ENCODE data around the gene PORCN.
"Not testable (repeated sequence)": the region's sequence is repeated elsewhere in the genome, so short reads cannot be mapped to it uniquely, and the experiment has no call there.

PORCN gene

DNA sequence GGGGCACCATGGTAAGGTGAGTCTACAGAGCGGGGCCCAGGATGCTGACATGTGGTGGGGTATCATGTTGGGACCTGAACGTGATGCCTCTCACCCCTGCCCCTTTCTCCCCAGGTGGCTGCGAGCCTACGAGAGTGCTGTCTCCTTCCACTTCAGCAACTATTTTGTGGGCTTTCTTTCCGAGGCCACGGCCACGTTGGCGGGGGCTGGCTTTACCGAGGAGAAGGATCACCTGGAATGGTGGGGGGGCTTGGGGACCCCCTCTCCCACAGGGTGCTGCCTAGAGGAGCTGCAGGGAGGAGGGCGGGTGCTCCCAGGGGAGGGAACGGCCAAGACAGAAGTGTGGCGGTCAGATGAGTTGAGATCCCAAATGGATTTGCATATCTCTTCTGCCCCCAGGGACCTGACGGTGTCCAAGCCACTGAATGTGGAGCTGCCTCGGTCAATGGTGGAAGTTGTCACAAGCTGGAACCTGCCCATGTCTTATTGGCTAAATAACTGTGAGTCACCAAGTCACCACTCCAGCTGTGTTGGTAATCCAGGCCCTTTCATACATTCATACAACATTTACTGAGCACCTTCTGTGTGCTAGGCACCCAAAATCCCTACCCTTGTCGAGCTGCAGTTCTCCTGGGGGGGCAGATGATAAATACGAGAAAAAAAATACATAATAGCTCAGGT lies 5.5 kb downstream of the PORCN start:
- DNase-seq, result no peak

DNA sequence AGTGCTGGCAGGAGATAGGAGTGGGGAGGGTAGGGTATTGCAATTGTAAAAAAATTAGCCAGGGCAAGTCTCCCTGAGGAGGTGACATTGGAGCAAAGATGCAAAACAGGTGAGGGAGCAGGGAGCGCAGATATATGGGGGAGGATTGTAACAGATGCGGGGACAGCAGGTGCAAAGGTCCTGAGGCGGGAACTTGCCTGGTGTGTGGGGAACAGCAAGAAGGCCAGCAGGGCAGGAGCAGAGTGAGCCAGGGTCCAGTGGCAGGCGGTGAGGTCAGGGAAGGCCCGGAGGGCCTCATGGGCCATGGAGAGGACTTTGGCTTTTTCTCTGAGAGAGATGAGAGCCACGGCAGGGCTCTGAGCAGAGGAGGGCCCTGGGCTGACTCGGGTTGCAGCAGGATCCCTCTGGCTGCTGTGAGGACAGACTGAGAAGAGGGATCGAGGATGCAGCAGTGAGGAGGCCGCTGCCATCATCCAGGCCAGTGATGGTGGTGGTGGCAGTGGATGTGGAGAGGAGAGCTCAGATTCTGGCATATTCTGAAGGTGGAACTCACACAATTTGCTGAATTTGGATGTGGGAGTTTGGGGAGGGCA lies 6.2 kb downstream of the PORCN start:
- DNase-seq, result no peak

DNA sequence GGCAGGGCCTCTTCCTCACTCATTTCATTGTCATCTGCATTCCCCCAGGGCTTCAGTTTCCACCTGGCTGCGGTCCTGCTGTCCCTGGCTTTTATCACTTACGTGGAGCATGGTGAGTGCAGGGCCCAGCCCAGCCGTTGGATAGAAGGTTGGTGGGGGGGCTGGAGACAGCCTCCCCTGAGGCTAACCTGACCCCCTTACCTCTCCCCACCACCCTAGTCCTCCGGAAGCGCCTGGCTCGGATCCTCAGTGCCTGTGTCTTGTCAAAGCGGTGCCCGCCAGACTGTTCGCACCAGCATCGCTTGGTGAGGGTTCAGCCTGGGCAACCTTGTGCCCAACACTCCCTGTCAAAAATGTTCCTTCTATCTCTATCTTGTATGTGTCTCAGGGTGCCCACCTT lies 7.0 kb downstream of the PORCN start:
- no peak for DNase-seq

DNA sequence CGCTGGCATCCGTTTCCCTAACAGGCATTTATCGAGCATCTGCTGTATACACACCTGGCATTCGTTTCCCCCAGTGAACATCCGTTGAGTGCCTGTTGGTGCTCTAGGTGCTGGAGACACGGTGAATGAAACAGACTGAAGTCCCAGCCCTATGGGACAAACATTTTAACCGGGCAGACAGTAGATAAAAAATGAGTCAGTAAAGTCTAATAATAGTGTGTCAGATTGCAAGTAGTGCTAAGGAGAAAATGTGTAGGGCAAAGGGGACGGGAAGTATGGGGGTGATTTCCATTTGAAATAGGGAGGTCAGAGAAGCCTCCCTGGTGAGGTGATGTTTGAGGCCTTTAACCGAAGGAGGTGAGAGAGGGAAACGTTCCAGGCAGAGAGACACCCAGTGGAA lies 7.5 kb downstream of the PORCN start:
- DNase-seq, result no peak

DNA sequence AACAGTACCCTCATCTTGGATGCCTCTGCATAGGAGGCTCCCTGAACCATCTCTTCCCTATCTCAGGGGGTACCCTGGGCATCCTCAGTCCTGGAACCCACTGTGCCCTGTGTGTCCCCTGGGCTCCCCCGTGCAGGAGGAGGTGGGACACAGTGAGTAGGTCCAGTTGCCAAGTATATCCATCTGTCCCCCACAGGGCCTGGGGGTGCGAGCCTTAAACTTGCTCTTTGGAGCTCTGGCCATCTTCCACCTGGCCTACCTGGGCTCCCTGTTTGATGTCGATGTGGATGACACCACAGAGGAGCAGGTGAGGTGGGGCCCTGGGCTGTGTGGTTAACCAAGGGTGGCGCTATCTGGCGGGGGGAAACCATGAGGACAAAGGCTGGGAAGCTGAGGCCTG lies 8.2 kb downstream of the PORCN start:
- no peak for DNase-seq

DNA sequence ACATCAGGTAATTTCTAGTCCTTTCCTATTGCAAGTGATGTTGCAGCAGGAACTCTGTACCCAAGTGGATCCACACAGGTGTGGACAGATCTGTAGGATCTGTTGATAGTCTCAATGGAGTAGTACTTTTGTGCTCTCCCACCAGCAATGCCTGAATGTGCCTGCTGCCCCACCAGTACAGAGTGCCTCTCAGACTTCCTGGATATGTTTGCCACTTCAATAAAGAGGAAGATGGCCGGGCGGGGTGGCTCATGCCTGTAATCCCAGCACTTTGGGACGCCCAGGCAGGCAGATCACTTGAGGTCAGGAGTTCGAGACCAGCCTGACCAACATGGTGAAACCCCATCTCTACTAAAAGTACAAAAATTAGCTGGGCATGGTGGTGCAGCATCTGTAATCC lies 10.7 kb downstream of the PORCN start:
- not testable (repeated sequence) for DNase-seq

DNA sequence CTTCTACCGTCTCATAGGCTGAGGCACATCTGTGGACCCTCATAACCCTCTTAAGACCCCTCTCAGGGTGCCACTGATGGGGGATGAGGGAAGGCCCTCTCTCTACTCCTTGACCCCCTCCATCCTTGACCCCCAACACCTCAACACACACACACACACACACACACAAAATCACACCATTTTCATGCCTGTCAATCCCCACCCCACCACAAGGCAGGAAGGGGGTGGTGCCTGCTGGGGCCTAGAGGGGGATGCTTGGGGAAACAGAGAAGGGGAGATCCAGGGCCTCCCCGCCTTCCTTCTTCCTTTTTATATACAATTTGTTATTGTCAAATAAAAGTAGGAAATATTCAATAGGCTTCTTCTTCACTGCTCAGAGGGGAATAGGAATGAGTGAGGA lies 11.7 kb downstream of the PORCN start:
- DNase-seq, result no peak

DNA sequence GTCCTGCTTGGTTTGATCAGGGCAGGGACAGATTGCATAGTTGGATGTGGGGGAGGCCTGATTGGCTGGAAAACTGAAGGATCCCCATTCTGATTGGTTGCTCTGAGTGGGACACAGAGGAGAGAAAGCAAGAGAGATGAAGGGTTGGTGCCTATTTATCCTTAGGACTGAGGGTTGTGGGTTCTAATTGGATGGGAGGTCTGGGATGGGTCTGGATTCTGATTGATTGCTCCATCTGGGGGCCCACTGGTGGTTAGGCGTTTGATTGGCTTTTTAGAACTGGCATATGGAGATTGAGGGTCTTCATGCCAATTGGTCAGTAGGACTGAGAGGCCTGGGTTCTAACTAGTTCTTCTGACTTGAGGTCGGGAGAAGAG lies 12.2 kb downstream of the PORCN start:
- peak; percentile 29 for DNase-seq

DNA sequence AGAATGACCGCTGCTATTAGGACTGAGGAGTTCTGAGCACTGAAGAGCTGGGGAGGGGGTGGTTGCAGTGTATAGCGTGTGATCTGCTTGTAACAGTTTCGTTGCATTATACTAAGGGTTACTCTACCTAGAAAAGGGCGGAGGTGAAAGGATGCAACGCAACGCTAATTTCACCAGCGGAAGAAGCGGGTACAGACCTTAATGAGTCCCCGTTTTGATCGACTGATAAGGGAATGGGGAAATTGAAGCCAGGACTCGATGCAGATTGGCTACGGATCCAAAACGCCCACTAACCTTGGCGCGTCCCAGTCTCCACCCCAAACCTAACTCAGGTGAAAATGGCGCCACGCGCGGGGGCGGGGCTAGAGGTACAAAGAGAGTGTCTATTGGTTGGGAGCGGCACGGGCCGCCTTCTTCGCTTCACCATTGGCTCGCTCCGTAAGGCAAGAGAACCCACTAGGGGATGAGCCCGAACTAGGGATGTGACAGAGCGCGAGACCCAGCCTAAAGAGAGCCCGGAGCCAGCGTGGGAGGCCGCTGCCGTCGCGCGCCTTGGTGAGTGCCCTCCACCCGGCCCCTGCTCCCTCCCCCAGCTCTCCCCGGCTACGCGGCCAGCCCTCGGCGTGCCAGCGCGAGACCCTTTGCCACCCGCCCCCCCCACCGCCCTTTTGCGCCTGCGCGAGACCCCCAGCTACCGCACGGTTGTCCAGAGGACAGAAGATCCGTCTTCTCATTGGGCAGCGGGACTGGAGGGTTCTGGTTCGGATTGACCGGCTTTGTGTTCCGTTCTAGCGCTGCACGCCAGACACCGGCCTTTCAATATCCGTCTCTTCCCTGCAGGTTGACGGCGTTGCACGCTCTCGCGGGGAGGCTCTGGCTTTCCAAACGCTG lies 12.8 kb downstream of the PORCN start, which contains the start of gene EBP:
EBP (plus strand) TSS at position 456 of the 891 bp plus-strand sequence. CDS start 1,964 bp downstream, outside the sequence.
- peak; percentile 77 for DNase-seq

DNA sequence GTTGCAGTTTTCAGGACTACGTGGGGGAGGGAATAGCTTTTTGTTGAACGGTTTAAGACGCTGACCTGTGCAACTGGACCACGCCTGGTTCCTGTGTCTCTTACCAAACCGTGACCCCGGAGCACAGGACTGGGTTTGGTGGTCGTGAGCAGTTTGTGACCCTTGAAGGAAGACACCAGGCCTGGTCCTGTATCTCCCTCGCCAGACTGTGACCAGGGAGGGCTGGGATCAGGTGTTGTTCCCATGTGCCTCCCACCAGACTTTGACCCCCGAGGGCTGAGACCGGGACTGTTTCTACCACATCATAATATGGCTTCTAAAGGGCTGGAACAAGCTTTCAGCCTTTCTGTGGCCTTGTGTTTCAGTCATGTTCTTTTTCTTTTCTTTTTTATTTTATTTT lies 13.5 kb downstream of the PORCN start:
- DNase-seq, result no peak

DNA sequence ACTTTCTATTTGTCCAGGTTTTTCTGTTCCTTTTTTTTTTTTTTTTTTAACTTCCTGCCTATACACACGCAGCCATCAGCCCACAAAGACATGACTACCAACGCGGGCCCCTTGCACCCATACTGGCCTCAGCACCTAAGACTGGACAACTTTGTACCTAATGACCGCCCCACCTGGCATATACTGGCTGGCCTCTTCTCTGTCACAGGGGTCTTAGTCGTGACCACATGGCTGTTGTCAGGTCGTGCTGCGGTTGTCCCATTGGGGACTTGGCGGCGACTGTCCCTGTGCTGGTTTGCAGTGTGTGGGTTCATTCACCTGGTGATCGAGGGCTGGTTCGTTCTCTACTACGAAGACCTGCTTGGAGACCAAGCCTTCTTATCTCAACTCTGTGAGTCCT lies 14.9 kb downstream of the PORCN start:
- no peak for DNase-seq

DNA sequence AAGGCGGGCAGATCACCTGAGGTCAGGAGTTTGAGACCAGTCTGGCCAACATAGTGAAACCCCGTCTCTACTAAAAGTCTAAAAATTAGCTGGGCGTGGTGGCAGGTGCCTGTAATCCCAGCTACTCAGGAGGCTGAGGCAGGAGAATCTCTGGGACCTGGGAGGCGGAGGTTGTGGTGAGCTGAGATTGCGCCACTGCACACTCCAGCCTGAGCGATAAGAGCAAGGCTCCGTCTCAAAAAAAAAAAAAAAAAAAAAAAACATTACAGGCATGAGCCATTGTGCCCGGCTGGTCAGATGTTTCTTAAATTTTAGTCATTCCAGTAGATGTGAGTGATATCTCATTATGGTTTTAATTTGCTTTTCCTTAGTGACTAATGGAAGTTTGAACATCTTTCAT lies 17.1 kb downstream of the PORCN start:
- not testable (repeated sequence) for DNase-seq

DNA sequence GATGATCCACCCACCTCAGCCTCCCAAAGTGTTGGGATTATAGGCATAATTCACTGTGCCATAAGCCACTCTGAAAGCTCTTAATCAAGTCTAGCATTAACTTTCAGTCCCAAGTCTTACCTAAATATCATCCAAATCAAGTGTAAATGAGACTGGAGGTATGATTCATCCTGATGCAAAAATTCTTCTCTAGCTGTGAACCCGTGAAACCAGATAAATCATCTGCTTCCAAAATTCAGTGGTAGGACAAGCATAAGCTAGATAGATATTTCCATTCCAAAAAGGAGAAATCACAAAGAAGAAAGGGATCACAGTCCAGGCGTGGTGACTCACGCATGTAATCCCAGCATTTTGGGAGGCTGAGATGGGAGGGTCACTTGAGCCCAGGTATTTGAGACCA lies 21.9 kb downstream of the PORCN start:
- DNase-seq, result no peak

DNA sequence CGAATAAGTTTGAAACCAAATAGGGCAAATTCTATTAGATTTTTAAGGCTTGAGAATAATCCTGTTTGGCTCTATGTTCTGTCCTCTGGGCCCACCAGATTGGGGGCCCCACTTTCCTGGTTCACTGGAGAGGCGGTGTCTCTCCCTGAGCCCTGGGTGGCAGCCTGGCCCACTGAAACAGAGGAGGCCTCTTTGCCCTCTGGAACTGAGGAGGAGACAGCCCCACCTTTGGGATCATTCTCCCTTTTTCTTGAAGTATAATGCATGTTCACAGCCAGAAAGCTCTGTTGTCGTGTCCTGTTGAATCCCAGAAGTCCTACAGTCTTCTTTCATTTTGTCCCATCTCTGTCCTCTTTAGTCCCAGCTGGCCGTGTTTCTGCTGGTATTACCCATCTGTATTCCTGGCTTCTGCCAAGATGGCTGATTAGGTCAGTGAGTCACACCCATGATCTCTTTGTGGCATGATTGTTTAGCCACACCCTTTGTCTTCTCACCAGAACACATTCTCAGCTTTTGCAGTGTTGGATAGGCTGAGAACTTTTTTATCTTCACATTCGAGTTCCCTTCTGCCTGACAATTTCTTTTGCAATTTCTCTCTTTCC lies 22.7 kb downstream of the PORCN start:
- DNase-seq, result no peak

DNA sequence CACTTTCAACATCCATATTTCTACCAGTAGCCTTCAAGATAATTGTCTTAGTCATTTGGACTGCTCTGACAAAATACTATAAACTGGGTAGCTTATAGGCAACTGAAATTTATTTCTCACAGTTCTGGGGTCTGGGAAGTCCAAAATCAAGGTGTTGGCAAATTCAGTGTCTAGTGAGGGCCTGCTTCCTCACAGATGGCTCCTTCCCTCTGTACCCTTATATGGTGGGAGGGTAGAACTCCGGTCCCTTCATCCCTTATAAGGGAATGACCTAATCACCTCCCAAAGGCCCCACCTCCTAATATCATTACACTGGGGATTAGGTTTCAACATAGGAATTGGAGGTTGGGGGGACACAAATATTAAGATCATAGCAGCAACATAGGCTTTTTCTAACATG lies 23.4 kb downstream of the PORCN start:
- DNase-seq, result no peak

DNA sequence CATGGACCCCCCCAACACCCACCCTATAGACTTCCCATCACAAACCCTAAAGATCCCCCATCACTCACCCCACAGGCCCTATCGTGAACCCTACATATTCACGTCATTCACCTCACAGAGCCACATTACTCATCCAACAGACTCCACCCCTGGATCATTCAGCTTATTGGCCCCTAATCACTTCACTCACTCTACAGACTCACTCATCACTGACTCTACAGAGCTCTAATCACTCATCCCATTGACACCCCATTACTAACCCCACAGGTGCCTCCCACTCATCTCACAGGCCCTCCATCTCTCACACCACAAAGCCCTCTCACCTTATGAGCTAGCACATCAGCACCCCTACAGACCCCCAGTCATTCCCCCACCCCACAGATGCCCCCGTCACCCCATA lies 24.4 kb downstream of the PORCN start:
- no peak for DNase-seq

DNA sequence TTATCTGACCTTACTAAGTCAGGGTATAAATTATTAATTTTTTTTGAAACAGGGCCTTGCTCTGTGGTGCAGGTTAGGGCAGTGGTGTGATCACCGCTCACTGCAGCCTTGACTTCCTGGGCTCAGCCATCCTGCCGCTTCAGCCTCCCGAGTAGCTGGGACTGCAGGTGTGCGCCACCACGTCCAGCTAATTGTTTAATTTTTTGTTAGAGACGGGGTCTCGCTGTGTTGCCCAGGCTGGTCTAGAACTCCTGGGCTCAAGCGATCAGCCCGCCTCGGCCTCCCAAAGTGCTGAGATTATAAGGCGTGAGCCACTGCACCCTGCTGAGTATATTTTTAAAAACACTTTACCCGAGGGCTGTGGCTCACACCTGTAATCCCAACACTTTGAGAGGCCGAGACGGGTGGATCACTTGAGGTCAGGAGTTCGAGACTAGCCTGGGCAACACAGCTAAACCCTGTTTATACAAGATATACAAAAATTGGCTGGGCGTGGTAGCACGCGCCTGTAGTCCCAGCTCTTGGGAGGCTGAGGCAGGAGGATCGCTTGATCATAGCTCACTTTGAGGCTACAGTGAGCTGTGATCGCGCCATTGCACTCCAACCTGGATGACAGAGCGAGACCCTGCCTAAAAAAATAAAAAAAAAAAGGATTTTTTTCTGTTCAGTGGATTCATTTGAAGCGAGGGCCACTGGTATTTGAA lies 30.0 kb downstream of the PORCN start:
- no peak for DNase-seq

DNA sequence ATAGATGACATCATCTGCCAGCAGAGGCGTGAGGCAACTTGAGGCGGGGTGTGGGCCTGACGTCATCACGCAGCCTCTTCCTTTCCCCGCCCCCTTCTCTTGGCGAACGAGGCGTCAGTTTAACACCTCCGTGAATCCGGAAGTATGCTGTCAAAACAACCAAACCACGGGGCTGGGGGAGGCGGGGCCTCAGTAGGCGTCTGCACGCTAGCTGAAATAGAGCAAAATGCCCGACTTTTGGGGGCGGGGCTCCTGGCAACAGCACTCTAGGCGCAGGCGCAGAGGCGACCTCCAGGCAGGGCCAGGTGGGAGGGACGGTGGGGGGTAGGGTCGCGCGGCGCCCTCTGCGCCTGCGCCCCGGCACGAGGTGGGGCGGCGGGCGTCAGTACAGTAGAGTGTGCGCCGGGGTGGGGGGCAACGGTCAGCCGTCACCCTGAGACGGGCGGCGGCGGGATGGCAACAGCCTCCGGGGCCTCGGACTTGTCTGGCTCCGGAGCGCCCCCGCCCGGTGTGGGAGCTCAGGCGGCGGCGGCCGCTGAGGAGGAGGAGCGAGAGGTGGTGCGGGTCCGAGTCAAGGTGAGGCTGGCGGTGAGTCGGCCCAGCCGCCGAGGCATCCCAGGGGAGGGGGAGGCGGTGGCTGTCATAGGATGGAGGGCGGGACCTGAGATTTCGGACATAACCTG lies 30.7 kb downstream of the PORCN start, which contains the start of gene TBC1D25:
TBC1D25 (plus strand) TSS at position 370 of the 683 bp plus-strand sequence; CDS start at position 454, 84 bp downstream.
- DNase-seq, result peak; percentile 87

DNA sequence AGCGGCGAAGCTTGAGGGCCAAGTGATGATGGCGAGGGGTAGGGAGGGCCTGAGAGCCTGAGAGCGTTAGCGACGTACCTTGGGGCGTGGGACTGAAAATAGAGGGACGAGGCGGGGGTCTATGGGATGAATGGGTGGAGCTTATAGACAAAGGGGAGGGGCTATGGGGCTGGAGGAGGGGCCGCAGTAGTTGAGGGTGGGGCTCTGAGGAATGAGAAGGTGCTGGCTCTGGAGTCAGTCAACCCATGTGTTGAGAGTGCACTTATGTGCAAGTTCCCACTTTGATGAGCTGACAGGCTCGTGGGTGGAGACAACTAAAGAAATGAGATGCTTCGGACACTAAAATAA lies 31.2 kb downstream of the PORCN start:
- DNase-seq, result peak; percentile 18

DNA sequence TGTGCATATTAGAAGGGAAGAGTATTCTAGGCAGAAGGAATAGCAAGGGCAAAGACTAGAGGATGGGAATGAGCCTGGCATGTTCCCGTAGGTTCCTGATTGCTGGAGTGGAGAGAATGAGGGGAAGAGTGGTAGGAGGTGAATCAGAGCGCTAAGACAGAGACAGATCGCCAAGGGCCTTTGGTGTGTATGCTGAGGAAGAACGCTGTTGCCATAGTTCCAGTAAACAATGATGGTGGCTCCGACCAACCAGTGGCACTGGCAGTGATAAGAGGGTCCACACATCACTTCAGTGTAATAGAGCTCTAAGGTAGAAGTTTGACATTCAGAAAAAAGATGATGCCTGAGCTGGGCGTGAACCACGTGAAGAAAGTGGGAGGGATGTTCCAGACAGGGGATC lies 31.7 kb downstream of the PORCN start:
- DNase-seq, result no peak

DNA sequence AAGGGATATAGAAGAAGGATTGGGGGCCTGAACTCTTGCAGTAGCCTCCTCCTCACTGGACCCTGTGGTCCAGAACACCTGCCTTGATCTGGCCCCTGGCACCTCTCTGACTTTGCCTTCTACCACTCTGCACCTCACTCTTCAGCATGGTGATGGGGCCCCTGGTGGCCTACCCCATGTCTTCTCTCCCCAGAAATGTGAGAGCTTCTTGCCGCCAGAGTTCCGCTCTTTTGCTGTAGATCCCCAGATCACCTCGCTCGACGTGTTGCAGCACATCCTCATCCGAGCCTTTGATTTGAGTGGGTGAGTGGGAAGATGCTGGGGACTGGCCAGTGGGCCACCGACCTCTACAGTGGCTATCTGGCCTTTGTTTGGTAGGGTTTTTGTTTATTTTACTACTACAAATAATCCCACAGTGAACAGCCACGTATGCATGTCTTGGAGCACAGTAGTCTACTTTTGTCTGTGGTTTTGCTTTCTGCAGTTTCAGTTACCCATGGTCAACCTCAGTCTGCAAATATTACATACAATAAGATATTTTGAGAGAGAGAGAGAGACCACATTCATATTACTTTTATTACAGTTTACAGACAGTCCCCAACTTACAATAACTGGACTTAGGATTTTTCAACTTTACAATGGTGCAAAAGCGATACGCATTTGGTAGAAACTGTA lies 32.5 kb downstream of the PORCN start:
- DNase-seq, result no peak

DNA sequence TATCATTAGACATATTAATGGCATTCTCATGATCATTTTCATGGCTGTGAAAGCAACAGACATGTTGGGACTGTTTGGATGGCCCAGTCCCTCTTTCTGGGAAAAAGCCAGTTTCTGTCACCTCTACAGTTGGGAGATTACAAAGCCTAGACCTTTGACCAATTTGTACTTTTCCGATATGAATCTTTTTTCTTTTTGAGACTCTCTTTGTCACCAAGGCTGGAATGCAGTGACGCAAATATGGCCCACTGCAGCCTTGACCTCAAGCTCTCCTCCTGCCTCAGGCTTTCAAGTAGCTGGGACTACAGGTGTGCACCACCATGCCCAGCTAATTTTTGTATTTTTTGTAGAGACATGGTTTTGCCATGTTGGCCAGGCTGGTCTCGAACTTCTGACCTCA lies 40.1 kb downstream of the PORCN start:
- no peak for DNase-seq

All from DMS79 (cell line).